GM23338 (cell line): ENCODE results near the gene AKAP13.

Experiments
- CTCF ChIP-seq, 2 experiments: fragments of 200-600 bp in 1 of 2; sonication (generic) in 1 of 2; conservative IDR thresholded peaks; 2 replicates each; pipeline versions ENCODE4 v1.5.1 to v1.6.1; 2016 to 2017; ENCODE audit warnings: antibody characterized with exemption in 2 of 2, low read depth in 2 of 2, mild to moderate bottlenecking in 2 of 2, moderate library complexity in 1 of 2
- EZH2phosphoT487 ChIP-seq: fragments of 200-600 bp; sonication (generic); IDR thresholded peaks from one replicate; pipeline ENCODE4 v1.8.1; 2018; ENCODE audit warnings: antibody characterized with exemption; ENCODE audit not compliant: unreplicated experiment

GRCh38 chr15:85426481-85426880 lies 46.1 kb downstream of the AKAP13 start:
- no peak for TF ChIP-seq CTCF (conservative IDR thresholded peaks at IDR 0.05; ENCODE audit: low read depth in 2 of 2)
- TF ChIP-seq EZH2phosphoT487, result no peak
